Erythroblast (primary cell): Measurements from ENCODE around the gene PLCXD1.
"Not testable (repeated sequence)": the region's sequence is repeated elsewhere in the genome, so short reads cannot be mapped to it uniquely, and the experiment has no call there.

Experiments used
- GATA1 ChIP-seq: IDR thresholded peaks from 2 replicates; pipeline ENCODE4 v1.6.1; 2011; ENCODE audit warnings: low read depth, mild to moderate bottlenecking, control low read depth, low read length, moderate library complexity
- POLR2A ChIP-seq: IDR thresholded peaks from 2 replicates; pipeline ENCODE4 v1.6.1; 2011; ENCODE audit warnings: mild to moderate bottlenecking, low read length

- TF ChIP-seq POLR2A, GATA1: not testable (repeated sequence)
Measured at GRCh38 chrX:279757-280604, 1.2 kb upstream of the PLCXD1 start.
